Loucy (cell line): Measurements from ENCODE around the gene LYRM9.

Experiments used
- EZH2phosphoT487 ChIP-seq: fragments of 200-600 bp; IDR thresholded peaks from 2 replicates; pipeline ENCODE4 v1.6.1; 2018; ENCODE audit warnings: antibody characterized with exemption, mild to moderate bottlenecking, moderate library complexity, borderline replicate concordance
- TF ChIP-seq, protein P1 (sequence below): fragments of 200-600 bp; sonication (generic); conservative IDR thresholded peaks from 2 replicates; pipeline ENCODE4 v1.5.1; 2014; ENCODE audit warnings: mild to moderate bottlenecking, antibody characterized with exemption, low read length

DNA sequence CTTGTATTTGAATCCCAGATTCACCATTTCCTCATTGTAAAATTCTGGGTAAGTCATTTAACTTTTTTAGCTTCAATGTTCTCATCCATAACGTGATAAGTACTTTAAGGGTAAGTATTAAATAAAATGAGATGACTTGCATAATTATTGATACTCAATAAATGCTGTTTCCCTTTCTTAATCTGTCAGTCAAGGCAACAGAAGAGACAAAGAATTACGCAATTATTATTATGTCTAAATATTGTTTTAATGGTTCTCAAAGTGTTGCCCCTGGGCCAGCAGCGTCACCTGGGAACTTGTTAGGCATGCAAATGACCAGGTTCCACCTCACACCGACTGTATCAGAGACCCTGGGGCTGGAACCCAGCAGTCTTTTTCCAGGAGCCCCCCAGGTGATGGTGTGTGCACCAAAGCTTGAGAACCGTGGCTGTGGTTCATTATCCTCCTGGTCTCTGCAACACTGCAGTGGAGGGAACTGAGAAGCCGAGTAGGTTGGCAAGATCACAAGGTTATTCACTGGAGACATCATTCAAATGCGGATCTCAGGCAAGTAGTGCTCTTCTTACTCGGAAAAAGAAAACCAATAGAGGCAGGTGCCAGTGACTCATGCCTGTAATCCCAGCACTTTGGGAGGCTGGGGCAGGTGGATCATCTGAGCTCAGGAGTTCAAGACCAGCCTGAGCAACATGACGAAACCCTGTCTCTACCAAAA, 43.5 kb downstream of the LYRM9 start:
- TF ChIP-seq, protein P1, sequence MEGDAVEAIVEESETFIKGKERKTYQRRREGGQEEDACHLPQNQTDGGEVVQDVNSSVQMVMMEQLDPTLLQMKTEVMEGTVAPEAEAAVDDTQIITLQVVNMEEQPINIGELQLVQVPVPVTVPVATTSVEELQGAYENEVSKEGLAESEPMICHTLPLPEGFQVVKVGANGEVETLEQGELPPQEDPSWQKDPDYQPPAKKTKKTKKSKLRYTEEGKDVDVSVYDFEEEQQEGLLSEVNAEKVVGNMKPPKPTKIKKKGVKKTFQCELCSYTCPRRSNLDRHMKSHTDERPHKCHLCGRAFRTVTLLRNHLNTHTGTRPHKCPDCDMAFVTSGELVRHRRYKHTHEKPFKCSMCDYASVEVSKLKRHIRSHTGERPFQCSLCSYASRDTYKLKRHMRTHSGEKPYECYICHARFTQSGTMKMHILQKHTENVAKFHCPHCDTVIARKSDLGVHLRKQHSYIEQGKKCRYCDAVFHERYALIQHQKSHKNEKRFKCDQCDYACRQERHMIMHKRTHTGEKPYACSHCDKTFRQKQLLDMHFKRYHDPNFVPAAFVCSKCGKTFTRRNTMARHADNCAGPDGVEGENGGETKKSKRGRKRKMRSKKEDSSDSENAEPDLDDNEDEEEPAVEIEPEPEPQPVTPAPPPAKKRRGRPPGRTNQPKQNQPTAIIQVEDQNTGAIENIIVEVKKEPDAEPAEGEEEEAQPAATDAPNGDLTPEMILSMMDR: no peak
- TF ChIP-seq EZH2phosphoT487: no peak
